ENCODE measurements around the gene LRGUK.

DNA sequence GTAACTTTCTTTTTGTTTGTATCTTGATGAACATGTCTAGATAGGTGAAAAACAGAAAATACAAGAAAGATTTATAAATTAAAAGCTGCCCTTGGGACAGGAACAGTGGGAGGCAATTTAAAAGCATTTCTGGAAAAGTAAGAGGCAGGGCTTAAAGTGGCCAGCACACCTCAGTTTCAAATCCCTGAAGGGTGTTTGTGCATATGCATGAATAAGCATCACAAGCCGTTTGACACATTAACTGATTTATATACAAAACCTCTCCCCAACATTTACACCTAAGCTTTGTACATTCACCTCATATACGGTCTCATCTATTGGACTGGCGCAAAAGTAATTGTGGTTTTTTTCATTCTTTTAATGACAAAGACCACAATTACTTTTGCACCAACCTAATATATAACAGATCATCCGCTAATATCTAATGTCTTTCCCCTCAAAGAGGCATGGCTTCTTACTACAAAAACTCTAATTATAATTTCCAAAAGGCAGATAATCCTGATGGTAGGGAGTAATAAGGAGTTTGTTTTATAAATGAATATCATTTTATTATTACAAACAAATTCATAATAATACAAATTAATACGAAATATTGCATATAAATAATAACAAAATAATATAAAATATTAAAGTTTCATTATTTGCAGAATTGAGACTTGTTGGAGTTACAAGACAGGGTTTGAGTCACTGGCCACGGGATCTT, 48.3 kb downstream of the LRGUK start:
- TF ChIP-seq POLR2A (IDR thresholded peaks at IDR 0.05; ENCODE audit: control extremely low read depth in 1 of 2, low read depth in 2 of 2, low read length in 2 of 2) = no peak
- TF ChIP-seq EZH2 (IDR thresholded peaks at IDR 0.05; ENCODE audit: low read depth, low read length, severe bottlenecking) = no peak
- TF ChIP-seq, protein P1, sequence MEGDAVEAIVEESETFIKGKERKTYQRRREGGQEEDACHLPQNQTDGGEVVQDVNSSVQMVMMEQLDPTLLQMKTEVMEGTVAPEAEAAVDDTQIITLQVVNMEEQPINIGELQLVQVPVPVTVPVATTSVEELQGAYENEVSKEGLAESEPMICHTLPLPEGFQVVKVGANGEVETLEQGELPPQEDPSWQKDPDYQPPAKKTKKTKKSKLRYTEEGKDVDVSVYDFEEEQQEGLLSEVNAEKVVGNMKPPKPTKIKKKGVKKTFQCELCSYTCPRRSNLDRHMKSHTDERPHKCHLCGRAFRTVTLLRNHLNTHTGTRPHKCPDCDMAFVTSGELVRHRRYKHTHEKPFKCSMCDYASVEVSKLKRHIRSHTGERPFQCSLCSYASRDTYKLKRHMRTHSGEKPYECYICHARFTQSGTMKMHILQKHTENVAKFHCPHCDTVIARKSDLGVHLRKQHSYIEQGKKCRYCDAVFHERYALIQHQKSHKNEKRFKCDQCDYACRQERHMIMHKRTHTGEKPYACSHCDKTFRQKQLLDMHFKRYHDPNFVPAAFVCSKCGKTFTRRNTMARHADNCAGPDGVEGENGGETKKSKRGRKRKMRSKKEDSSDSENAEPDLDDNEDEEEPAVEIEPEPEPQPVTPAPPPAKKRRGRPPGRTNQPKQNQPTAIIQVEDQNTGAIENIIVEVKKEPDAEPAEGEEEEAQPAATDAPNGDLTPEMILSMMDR (IDR thresholded peaks at IDR 0.05; ENCODE audit: control extremely low read depth in 1 of 3, insufficient read depth in 1 of 3, low read depth in 1 of 3, low read length in 3 of 3) = no peak
- TF ChIP-seq EGR1 (IDR thresholded peaks at IDR 0.05; ENCODE audit: borderline replicate concordance, low read depth, low read length) = no peak
- TF ChIP-seq HDAC2 (IDR thresholded peaks at IDR 0.05; ENCODE audit: borderline replicate concordance in 1 of 2, low read depth in 2 of 2, low read length in 2 of 2) = no peak
- no peak for TF ChIP-seq CHD7 (IDR thresholded peaks at IDR 0.05; ENCODE audit: insufficient replicate concordance, low read length)
